OCI-LY1 (cell line): ENCODE data around the gene ZFY.

Experiments used
- H2AFZ ChIP-seq: fragments of 200-600 bp; sonication (generic), shearing (Covaris generic); 2 replicates; pipeline ENCODE4 v1.6.0; 2014; ENCODE audit warnings: antibody characterized with exemption, mild to moderate bottlenecking, low read length
- H3F3A ChIP-seq: fragments of 200-600 bp; sonication (generic), shearing (Covaris generic); 2 replicates; pipeline ENCODE4 v1.6.0; 2014; ENCODE audit warnings: mild to moderate bottlenecking, antibody characterized with exemption, low read length, moderate library complexity; ENCODE audit not compliant: insufficient read depth
- H3K27ac ChIP-seq: fragments of 200-600 bp; sonication (generic); 2 replicates; pipeline ENCODE4 v1.5.1; 2014; ENCODE audit warnings: low read length, mixed run types, mild to moderate bottlenecking, low read depth; ENCODE audit not compliant: poor library complexity, severe bottlenecking
- H3K27me3 ChIP-seq: fragments of 200-600 bp; sonication (generic); 2 replicates; pipeline ENCODE4 v1.6.0; 2014; ENCODE audit warnings: antibody characterized with exemption, mild to moderate bottlenecking, low read length, moderate library complexity; ENCODE audit not compliant: insufficient read depth
- H3K36me3 ChIP-seq: fragments of 200-600 bp; sonication (generic); 2 replicates; pipeline ENCODE4 v1.6.1; 2014; ENCODE audit warnings: mild to moderate bottlenecking, antibody characterized with exemption, low read length, moderate library complexity, mixed read lengths; ENCODE audit not compliant: insufficient read depth
- H3K4me1 ChIP-seq: fragments of 200-600 bp; sonication (generic); 2 replicates; pipeline ENCODE4 v1.5.1; 2014; ENCODE audit warnings: mild to moderate bottlenecking, low read length, moderate library complexity; ENCODE audit not compliant: insufficient read depth, severe bottlenecking
- H3K4me2 ChIP-seq: fragments of 200-600 bp; sonication (generic), shearing (Covaris generic); 2 replicates; pipeline ENCODE4 v1.6.1; 2014; ENCODE audit warnings: low read length
- H3K4me3 ChIP-seq: fragments of 200-600 bp; sonication (generic); 2 replicates; pipeline ENCODE4 v1.5.1; 2014; ENCODE audit warnings: low read length, low read depth, mild to moderate bottlenecking, mixed read lengths; ENCODE audit not compliant: poor library complexity, severe bottlenecking
- H3K79me2 ChIP-seq: fragments of 200-600 bp; shearing (Covaris generic); 2 replicates; pipeline ENCODE4 v1.6.1; 2016; ENCODE audit warnings: mixed run types, low read length, mixed read lengths; ENCODE audit not compliant: insufficient read depth
- H3K9ac ChIP-seq: fragments of 200-600 bp; sonication (generic), shearing (Covaris generic); 2 replicates; pipeline ENCODE4 v1.6.1; 2014; ENCODE audit warnings: mild to moderate bottlenecking, low read length, mixed read lengths
- H3K9me2 ChIP-seq: fragments of 200-600 bp; sonication (generic), shearing (Covaris generic); 2 replicates; pipeline ENCODE4 v1.6.1; 2014; ENCODE audit warnings: low read depth, mild to moderate bottlenecking, low read length, mixed read lengths
- H3K9me3 ChIP-seq: fragments of 200-600 bp; shearing (Covaris generic); 2 replicates; pipeline ENCODE4 v1.6.1; 2014; ENCODE audit warnings: low read length, mixed read lengths
- H4K20me1 ChIP-seq: fragments of 200-600 bp; sonication (generic), shearing (Covaris generic); 2 replicates; pipeline ENCODE4 v1.6.0; 2016; ENCODE audit warnings: mild to moderate bottlenecking, low read length; ENCODE audit not compliant: insufficient read depth
- EZH2 ChIP-seq: fragments of 200-600 bp; sonication (generic), shearing (Covaris generic); IDR thresholded peaks from 2 replicates; pipeline ENCODE4 v1.8.0; 2017; ENCODE audit warnings: borderline replicate concordance, mixed run types, mild to moderate bottlenecking, antibody characterized with exemption, low read length, moderate library complexity, mixed read lengths
- TF ChIP-seq, protein P1 (sequence below): fragments of 200-600 bp; sonication (generic), shearing (Covaris generic); IDR thresholded peaks from 2 replicates; pipeline ENCODE4 v1.5.1; 2017; ENCODE audit warnings: mild to moderate bottlenecking, antibody characterized with exemption, low read length, moderate library complexity, mixed read lengths

The ZFY gene

DNA sequence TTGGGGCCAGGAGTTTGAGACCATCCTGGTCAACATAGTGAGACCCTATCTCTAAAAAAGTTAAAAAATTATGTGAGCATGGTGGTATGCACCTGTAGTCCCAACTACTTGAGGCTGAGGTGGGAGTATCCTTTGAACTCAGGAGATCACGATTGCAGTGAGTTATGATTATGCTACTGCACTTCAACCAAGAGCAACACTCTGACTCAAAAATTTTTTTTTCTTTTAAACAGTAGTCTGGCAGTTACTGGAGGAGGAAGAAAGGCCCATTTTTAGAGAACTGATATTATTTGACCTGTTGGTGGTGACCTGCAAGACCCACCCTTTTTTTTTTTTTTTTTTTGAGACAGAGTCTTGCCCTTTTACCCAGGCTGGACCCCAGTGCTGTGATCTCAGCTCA is 29.6 kb downstream of the ZFY start:
- peaks cover 44% of the 10 kb centered on the region for H3K4me1 ChIP-seq
- TF ChIP-seq, protein P1, sequence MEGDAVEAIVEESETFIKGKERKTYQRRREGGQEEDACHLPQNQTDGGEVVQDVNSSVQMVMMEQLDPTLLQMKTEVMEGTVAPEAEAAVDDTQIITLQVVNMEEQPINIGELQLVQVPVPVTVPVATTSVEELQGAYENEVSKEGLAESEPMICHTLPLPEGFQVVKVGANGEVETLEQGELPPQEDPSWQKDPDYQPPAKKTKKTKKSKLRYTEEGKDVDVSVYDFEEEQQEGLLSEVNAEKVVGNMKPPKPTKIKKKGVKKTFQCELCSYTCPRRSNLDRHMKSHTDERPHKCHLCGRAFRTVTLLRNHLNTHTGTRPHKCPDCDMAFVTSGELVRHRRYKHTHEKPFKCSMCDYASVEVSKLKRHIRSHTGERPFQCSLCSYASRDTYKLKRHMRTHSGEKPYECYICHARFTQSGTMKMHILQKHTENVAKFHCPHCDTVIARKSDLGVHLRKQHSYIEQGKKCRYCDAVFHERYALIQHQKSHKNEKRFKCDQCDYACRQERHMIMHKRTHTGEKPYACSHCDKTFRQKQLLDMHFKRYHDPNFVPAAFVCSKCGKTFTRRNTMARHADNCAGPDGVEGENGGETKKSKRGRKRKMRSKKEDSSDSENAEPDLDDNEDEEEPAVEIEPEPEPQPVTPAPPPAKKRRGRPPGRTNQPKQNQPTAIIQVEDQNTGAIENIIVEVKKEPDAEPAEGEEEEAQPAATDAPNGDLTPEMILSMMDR, result no peak
- no peak for TF ChIP-seq EZH2
- peaks cover 11% of the 10 kb centered on the region for H3K36me3 ChIP-seq
- H3K27me3 ChIP-seq, result no peaks in the 10 kb centered on the region
- no peaks in the 10 kb centered on the region; the same call in 1 of the 2 replicates for H3K79me2 ChIP-seq
- no peaks in the 10 kb centered on the region for H4K20me1 ChIP-seq
- H3K9me2 ChIP-seq, result no peaks in the 10 kb centered on the region
- no peaks in the 10 kb centered on the region for H3F3A ChIP-seq
- H3K27ac ChIP-seq, result peak overlapping the region; percentile 59
- no peak overlapping the region for H2AFZ ChIP-seq
- no peak overlapping the region for H3K9ac ChIP-seq
- H3K4me3 ChIP-seq, result no peak overlapping the region
- no peak overlapping the region; the same call in 1 of the 2 replicates for H3K4me2 ChIP-seq
- no peaks in the 10 kb centered on the region for H3K9me3 ChIP-seq

DNA sequence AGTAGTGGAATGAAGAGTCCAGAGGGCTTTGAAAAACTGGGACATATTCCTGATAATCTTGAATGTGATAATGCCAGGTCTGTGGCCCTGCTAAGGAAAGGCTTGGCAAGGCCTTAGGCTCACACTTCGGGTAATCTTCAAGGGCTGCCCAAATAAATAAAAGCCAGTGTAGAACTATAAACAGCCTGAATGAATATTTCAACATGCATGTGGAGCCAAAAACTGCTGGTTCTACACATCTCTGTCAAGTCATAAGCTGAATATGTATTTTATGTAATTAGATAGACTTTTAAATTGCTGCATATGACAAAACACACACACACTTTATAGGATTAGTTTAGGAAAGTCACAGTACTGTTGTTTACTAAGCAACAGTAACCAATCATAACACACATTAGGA is 30.4 kb downstream of the ZFY start:
- no peak overlapping the region for H3K9ac ChIP-seq
- H3K4me3 ChIP-seq, result no peak overlapping the region
- H3K4me1 ChIP-seq, result peaks cover 44% of the 10 kb centered on the region
- H3K79me2 ChIP-seq, result no peaks in the 10 kb centered on the region; the same call in 1 of the 2 replicates
- no peaks in the 10 kb centered on the region for H4K20me1 ChIP-seq
- no peak overlapping the region for H2AFZ ChIP-seq
- peak overlapping the region; percentile 32 for H3K27ac ChIP-seq
- no peak overlapping the region for H3K4me2 ChIP-seq
- H3K9me3 ChIP-seq, result no peaks in the 10 kb centered on the region
- no peaks in the 10 kb centered on the region for H3K27me3 ChIP-seq
- H3F3A ChIP-seq, result no peaks in the 10 kb centered on the region
- no peaks in the 10 kb centered on the region for H3K9me2 ChIP-seq
- H3K36me3 ChIP-seq, result peaks cover 11% of the 10 kb centered on the region
- TF ChIP-seq EZH2, result no peak
- TF ChIP-seq, protein P1, result no peak

DNA sequence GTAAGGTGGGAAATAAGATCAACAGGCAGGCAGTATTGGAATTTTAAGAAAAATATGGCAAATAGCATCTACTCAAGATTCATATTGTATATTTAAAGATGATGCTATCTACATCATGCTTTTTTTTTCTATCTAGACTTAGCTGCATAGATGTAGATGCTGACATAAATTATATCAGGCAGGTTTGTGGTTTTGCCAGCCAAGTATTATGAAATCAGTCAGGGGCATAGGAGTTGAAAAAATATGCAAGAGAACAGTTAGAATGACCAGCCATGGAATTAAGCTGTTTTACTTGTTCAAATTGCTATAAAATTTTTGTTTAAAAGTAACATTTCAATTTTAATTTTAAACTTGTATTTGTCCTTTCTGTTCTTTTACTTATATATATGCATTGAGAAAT is 34.4 kb downstream of the ZFY start:
- Histone ChIP-seq H3K79me2 (peaks cover 6% of the 10 kb centered on the region; the same call in 1 of the 2 replicates), H2AFZ (no peak overlapping the region), H3F3A (no peaks in the 10 kb centered on the region), H3K9me2 (no peaks in the 10 kb centered on the region), H3K27ac (peak overlapping the region; percentile 78), H3K4me3 (no peak overlapping the region), H3K36me3 (0 out of 2 replicates have a peak, but pooled peaks cover 4% of the 10 kb centered on the region), H4K20me1 (no peaks in the 10 kb centered on the region), H3K27me3 (no peaks in the 10 kb centered on the region), H3K9ac (no peak overlapping the region), H3K4me2 (peak overlapping the region; percentile 8; the same call in 1 of the 2 replicates), H3K4me1 (peaks cover 62% of the 10 kb centered on the region), H3K9me3 (no peaks in the 10 kb centered on the region)
- TF ChIP-seq, protein P1, result no peak
- no peak for TF ChIP-seq EZH2
